ENCODE data around the gene CERS4. TPM values are rescaled to one million over a fixed set of nuclear protein-coding genes. Genes with fewer than 3 reads are reported as not detected.

CERS4 gene
- polyA plus RNA-seq, 1 of the 3 experiments (the other 2 are of a cell fraction), result 36.5 TPM

GRCh38 chr19:8210421-8211101, 1.4 kb downstream of the CERS4 start:
- peak overlapping the region; percentile 81; the same call in 1 of the 2 replicates for H3K9ac ChIP-seq
- H3K4me3 ChIP-seq (ENCODE audit: low read depth in 2 of 2, low read length in 1 of 2), result peak overlapping the region; percentile 68 to 87
- no peaks in the 10 kb centered on the region for H3F3A ChIP-seq (replicated peaks; ENCODE audit: insufficient read depth)
- no peak for DNase-seq
- TF ChIP-seq RAD21 (IDR thresholded peaks at IDR 0.05; ENCODE audit: low read length) (no peak), FOXJ3 (CRISPR knock-in tag; IDR thresholded peaks at IDR 0.05) (no peak), TAF1 (IDR thresholded peaks at IDR 0.05; ENCODE audit: borderline replicate concordance, low read depth, low read length) (no peak), TCF12 (IDR thresholded peaks at IDR 0.05) (no peak), REST (IDR thresholded peaks at IDR 0.05; ENCODE audit: low read depth, low read length) (no peak), YY1 (IDR thresholded peaks at IDR 0.05; ENCODE audit: low read depth) (no peak), PBX3 (IDR thresholded peaks at IDR 0.05) (no peak), MAX (IDR thresholded peaks at IDR 0.05; ENCODE audit: low read depth) (no peak), RFX5 (IDR thresholded peaks at IDR 0.05; ENCODE audit: low read length) (no peak)
- H3K36me3 ChIP-seq (replicated peaks in 1 of 2; ENCODE audit: control insufficient read depth in 1 of 2, insufficient read depth in 2 of 2, low read length in 1 of 2), result no peaks in the 10 kb centered on the region
- H3K27me3 ChIP-seq (ENCODE audit: insufficient read depth), result no peaks in the 10 kb centered on the region
- no peaks in the 10 kb centered on the region; the same call in 1 of the 2 replicates for H4K20me1 ChIP-seq (ENCODE audit: insufficient read depth)
- CTCF ChIA-PET, result interaction anchor here (0.9 to 2.9 kb wide), 7 partner anchors 10 to 267 kb away, joined by 3 to 10 read pairs (median 4); partner anchors contain the start of gene TIMM44
- H3K4me2 ChIP-seq, result peak overlapping the region; percentile 96
- no peak overlapping the region for H2AFZ ChIP-seq (ENCODE audit: low read depth)
- H3K79me2 ChIP-seq (ENCODE audit: insufficient read depth), result peaks cover 6% of the 10 kb centered on the region; the same call in 1 of the 2 replicates
- WGBS (ENCODE audit: low lambda C conversion rate), result 88% methylated on average over 3 of the region's 13 CpGs
- H3K9me3 ChIP-seq, result no peaks in the 10 kb centered on the region
- peaks cover 0 to 16% of the 10 kb centered on the region in 2 experiments; a peak in 2 of 4 replicates for H3K4me1 ChIP-seq (ENCODE audit: control insufficient read depth in 1 of 2, insufficient read depth in 2 of 2, low read depth in 1 of 2, low read length in 1 of 2)
- no peak overlapping the region for H3K27ac ChIP-seq (ENCODE audit: low read depth in 2 of 2, low read length in 1 of 2)
- no peaks in the 10 kb centered on the region for H3K9me2 ChIP-seq
- POLR2A ChIA-PET, result no interaction called here

GRCh38 chr19:8212212-8212611, 3.0 kb downstream of the CERS4 start:
- Histone ChIP-seq H3K9me3 (no peaks in the 10 kb centered on the region), H3K4me3 (ENCODE audit: low read depth in 2 of 2, low read length in 1 of 2) (no peak overlapping the region), H3K4me1 (ENCODE audit: control insufficient read depth in 1 of 2, insufficient read depth in 2 of 2, low read depth in 1 of 2, low read length in 1 of 2) (peaks cover 0 to 16% of the 10 kb centered on the region in 2 experiments; a peak in 2 of 4 replicates), H3K4me2 (no peak overlapping the region), H3K27ac (ENCODE audit: low read depth in 2 of 2, low read length in 1 of 2) (no peak overlapping the region), H3K9me2 (no peaks in the 10 kb centered on the region), H3K79me2 (ENCODE audit: insufficient read depth) (peaks cover 6% of the 10 kb centered on the region; the same call in 1 of the 2 replicates), H3K27me3 (ENCODE audit: insufficient read depth) (no peaks in the 10 kb centered on the region), H2AFZ (ENCODE audit: low read depth) (no peak overlapping the region), H3K9ac (no peak overlapping the region), H3F3A (replicated peaks; ENCODE audit: insufficient read depth) (no peaks in the 10 kb centered on the region), H3K36me3 (replicated peaks in 1 of 2; ENCODE audit: control insufficient read depth in 1 of 2, insufficient read depth in 2 of 2, low read length in 1 of 2) (no peaks in the 10 kb centered on the region), H4K20me1 (ENCODE audit: insufficient read depth) (no peaks in the 10 kb centered on the region; the same call in 1 of the 2 replicates)
- 96% methylated on average over 6 of the region's 6 CpGs for WGBS (ENCODE audit: low lambda C conversion rate)
- CTCF ChIA-PET, result interaction anchor here (1.2 kb wide), 1 partner anchor 11 kb away, joined by 3 read pairs; no protein-coding TSS in a partner anchor
- POLR2A ChIA-PET, result interaction anchor here (0.5 kb wide), 1 partner anchor 8 kb away, joined by 3 read pairs; no protein-coding TSS in a partner anchor
- no peak for DNase-seq
- no peak for TF ChIP-seq SIN3A (IDR thresholded peaks at IDR 0.05; ENCODE audit: borderline replicate concordance, low read depth, low read length)
- no peak for TF ChIP-seq MAX (IDR thresholded peaks at IDR 0.05; ENCODE audit: low read depth)
- no peak for TF ChIP-seq IRF3 (IDR thresholded peaks at IDR 0.05; ENCODE audit: low read depth, low read length)
- TF ChIP-seq RFX5 (IDR thresholded peaks at IDR 0.05; ENCODE audit: low read length), result no peak
- no peak for TF ChIP-seq SMC3 (IDR thresholded peaks at IDR 0.05; ENCODE audit: low read depth, low read length)
- TF ChIP-seq GABPA (IDR thresholded peaks at IDR 0.05; ENCODE audit: low read depth), result no peak
- TF ChIP-seq GATA2 (CRISPR knock-in tag; IDR thresholded peaks at IDR 0.05), result no peak
- no peak for TF ChIP-seq YY1 (IDR thresholded peaks at IDR 0.05; ENCODE audit: low read depth)
- no peak for TF ChIP-seq EP300 (IDR thresholded peaks at IDR 0.05; ENCODE audit: borderline replicate concordance in 1 of 2, low read depth in 1 of 2, low read length in 1 of 2)
- no peak for TF ChIP-seq ELF1 (IDR thresholded peaks at IDR 0.05)
- TF ChIP-seq CHD2 (IDR thresholded peaks at IDR 0.05; ENCODE audit: low read length, partially characterized antibody), result no peak
- TF ChIP-seq RCOR1 (IDR thresholded peaks at IDR 0.05; ENCODE audit: low read length), result no peak
- TF ChIP-seq RXRA (IDR thresholded peaks at IDR 0.05; ENCODE audit: borderline replicate concordance, low read depth), result no peak
